Astrocyte (in vitro differentiated cells and primary cell): Measurements from ENCODE around the gene BATF. TPM values are rescaled to one million over a fixed set of nuclear protein-coding genes. Genes with fewer than 3 reads are reported as not detected.

Source experiments
- DNase-seq: peaks from one replicate; pipeline ENCODE4 v3.0.0-alpha.2; 2010; ENCODE audit warnings: low read depth
- FAIRE-seq: peaks from 2 replicates; lab custom pipeline; 2011; peaks lifted over from hg19 to GRCh38; lab: Jason Lieb, UNC
- H2AFZ ChIP-seq: 2 replicates; pipeline ENCODE4 v1.6.0; 2012; ENCODE audit warnings: low read depth, low read length, inconsistent platforms
- H3K27ac ChIP-seq: 2 replicates; pipeline ENCODE4 v1.5.1; 2011; ENCODE audit warnings: low read depth, low read length, inconsistent platforms
- H3K27me3 ChIP-seq: 2 replicates; pipeline ENCODE4 v1.6.0; 2011; ENCODE audit warnings: low read length, inconsistent platforms; ENCODE audit not compliant: insufficient read depth
- H3K36me3 ChIP-seq: 2 replicates; pipeline ENCODE4 v1.5.1; 2011; ENCODE audit warnings: low read length, inconsistent platforms; ENCODE audit not compliant: insufficient read depth
- H3K4me1 ChIP-seq: 2 replicates; pipeline ENCODE4 v1.5.1; 2011; ENCODE audit warnings: low read length, inconsistent platforms; ENCODE audit not compliant: insufficient read depth
- H3K4me2 ChIP-seq: 2 replicates; pipeline ENCODE4 v1.6.0; 2012; ENCODE audit warnings: low read length, inconsistent platforms
- H3K4me3 ChIP-seq: 2 replicates; pipeline ENCODE4 v1.5.1; 2011; ENCODE audit warnings: low read depth, mild to moderate bottlenecking, low read length, inconsistent platforms; ENCODE audit not compliant: insufficient read depth
- H3K79me2 ChIP-seq: 2 replicates; pipeline ENCODE4 v1.6.0; 2012; ENCODE audit warnings: mild to moderate bottlenecking, low read length, inconsistent platforms; ENCODE audit not compliant: insufficient read depth
- H3K9ac ChIP-seq: 2 replicates; pipeline ENCODE4 v1.6.0; 2012; ENCODE audit warnings: mild to moderate bottlenecking, low read length, inconsistent platforms
- H3K9me3 ChIP-seq: 2 replicates; pipeline ENCODE4 v1.5.1; 2012; ENCODE audit warnings: low read depth, mild to moderate bottlenecking, low read length, inconsistent platforms; ENCODE audit not compliant: insufficient read depth
- H4K20me1 ChIP-seq: 2 replicates; pipeline ENCODE4 v1.6.0; 2012; ENCODE audit warnings: low read length, inconsistent platforms; ENCODE audit not compliant: insufficient read depth
- H3K27ac Mint-ChIP-seq: one replicate; pipeline ENCODE4 v1.8.0; 2021; ENCODE audit warnings: mild to moderate bottlenecking, mixed read lengths; ENCODE audit not compliant: unreplicated experiment
- H3K27me3 Mint-ChIP-seq: one replicate; pipeline ENCODE4 v1.8.0; 2021; ENCODE audit warnings: low read depth, mixed read lengths; ENCODE audit not compliant: unreplicated experiment
- H3K36me3 Mint-ChIP-seq: one replicate; pipeline ENCODE4 v1.8.0; 2021; ENCODE audit warnings: low read depth, mixed read lengths; ENCODE audit not compliant: unreplicated experiment
- H3K4me1 Mint-ChIP-seq: one replicate; pipeline ENCODE4 v1.8.0; 2021; ENCODE audit warnings: low read depth, mixed read lengths; ENCODE audit not compliant: unreplicated experiment
- H3K4me3 Mint-ChIP-seq: one replicate; pipeline ENCODE4 v1.8.0; 2021; ENCODE audit warnings: mild to moderate bottlenecking, moderate library complexity, mixed read lengths; ENCODE audit not compliant: unreplicated experiment
- H3K9me3 Mint-ChIP-seq: one replicate; pipeline ENCODE4 v1.8.0; 2021; ENCODE audit warnings: mild to moderate bottlenecking, mixed read lengths; ENCODE audit not compliant: unreplicated experiment
- CTCF ChIP-seq: IDR thresholded peaks from 2 replicates; pipeline ENCODE4 v1.5.1; 2011; ENCODE audit warnings: low read depth, mild to moderate bottlenecking, inconsistent platforms, low read length, moderate library complexity; ENCODE audit not compliant: insufficient read depth
- EZH2 ChIP-seq: IDR thresholded peaks from 2 replicates; pipeline ENCODE4 v1.6.1; 2012; ENCODE audit warnings: mild to moderate bottlenecking, low read length, inconsistent platforms; ENCODE audit not compliant: insufficient read depth
- total RNA-seq: library from RNA; stranded (reverse); gene quantifications from 2 replicates; pipeline ENCODE4 v1.2.1, GENCODE V29; 2021

The BATF gene
- total RNA-seq, 1 donor from 2014 or later, result not detected

- H3K27ac ChIP-seq, result no peak overlapping the region
- peaks cover 15% of the 10 kb centered on the region for H3K27me3 Mint-ChIP-seq
Observed at GRCh38 chr14:75495882-75496281, 26.4 kb upstream of the BATF start.

GRCh38 chr14:75496755-75497154, 25.5 kb upstream of the BATF start:
- DNase-seq (no peak), FAIRE-seq (no peak)
- no peaks in the 10 kb centered on the region for H3K9me3 ChIP-seq
- H3K27me3 ChIP-seq, result no peaks in the 10 kb centered on the region
- no peaks in the 10 kb centered on the region for H3K36me3 ChIP-seq
- no peaks in the 10 kb centered on the region for H3K4me1 ChIP-seq
- no peak overlapping the region for H3K27ac ChIP-seq
- peaks cover 15% of the 10 kb centered on the region for H3K27me3 Mint-ChIP-seq
- TF ChIP-seq CTCF (no peak), EZH2 (no peak)
- no peak overlapping the region for H3K9ac ChIP-seq
- H3K9me3 Mint-ChIP-seq, result peaks cover 10% of the 10 kb centered on the region
- no peak overlapping the region for H2AFZ ChIP-seq
- no peak overlapping the region for H3K4me2 ChIP-seq
- H3K4me1 Mint-ChIP-seq, result peaks cover 4% of the 10 kb centered on the region
- no peak overlapping the region for H3K4me3 Mint-ChIP-seq
- H3K36me3 Mint-ChIP-seq, result peaks cover 2% of the 10 kb centered on the region
- no peaks in the 10 kb centered on the region for H3K79me2 ChIP-seq
- no peak overlapping the region for H3K27ac Mint-ChIP-seq
- no peak overlapping the region for H3K4me3 ChIP-seq
- no peaks in the 10 kb centered on the region for H4K20me1 ChIP-seq

More at GRCh38 chr14:75495882-75496281, 26.4 kb upstream of the BATF start:
- H3K79me2 ChIP-seq, result no peaks in the 10 kb centered on the region
- H3K9me3 Mint-ChIP-seq, result peaks cover 10% of the 10 kb centered on the region
- TF ChIP-seq CTCF (no peak), EZH2 (no peak)
- no peak for FAIRE-seq
- no peak for DNase-seq
- H4K20me1 ChIP-seq, result no peaks in the 10 kb centered on the region
- peaks cover 4% of the 10 kb centered on the region for H3K4me1 Mint-ChIP-seq
- no peaks in the 10 kb centered on the region for H3K9me3 ChIP-seq
- no peak overlapping the region for H2AFZ ChIP-seq
- no peak overlapping the region for H3K4me3 Mint-ChIP-seq
- no peaks in the 10 kb centered on the region for H3K4me1 ChIP-seq
- H3K27ac Mint-ChIP-seq, result no peak overlapping the region
- H3K4me2 ChIP-seq, result no peak overlapping the region
- no peak overlapping the region for H3K9ac ChIP-seq
- H3K36me3 Mint-ChIP-seq, result peaks cover 2% of the 10 kb centered on the region
- no peaks in the 10 kb centered on the region for H3K27me3 ChIP-seq
- H3K4me3 ChIP-seq, result no peak overlapping the region
- no peaks in the 10 kb centered on the region for H3K36me3 ChIP-seq

- no peak for DNase-seq
- no peaks in the 10 kb centered on the region for H3K36me3 ChIP-seq
- no peak overlapping the region for H3K4me3 Mint-ChIP-seq
Observed at GRCh38 chr14:75497191-75497590, 25.1 kb upstream of the BATF start.

More at GRCh38 chr14:75497191-75497590, 25.1 kb upstream of the BATF start:
- no peaks in the 10 kb centered on the region for H4K20me1 ChIP-seq
- no peak overlapping the region for H2AFZ ChIP-seq
- no peak overlapping the region for H3K4me2 ChIP-seq
- TF ChIP-seq EZH2, result no peak
- no peak for TF ChIP-seq CTCF
- peaks cover 2% of the 10 kb centered on the region for H3K36me3 Mint-ChIP-seq
- no peak overlapping the region for H3K27ac Mint-ChIP-seq
- peaks cover 4% of the 10 kb centered on the region for H3K4me1 Mint-ChIP-seq
- H3K9me3 ChIP-seq, result no peaks in the 10 kb centered on the region
- H3K27me3 ChIP-seq, result no peaks in the 10 kb centered on the region
- H3K27me3 Mint-ChIP-seq, result peaks cover 15% of the 10 kb centered on the region
- H3K9me3 Mint-ChIP-seq, result peaks cover 10% of the 10 kb centered on the region
- no peak for FAIRE-seq
- no peak overlapping the region for H3K9ac ChIP-seq
- no peaks in the 10 kb centered on the region for H3K79me2 ChIP-seq
- H3K4me1 ChIP-seq, result no peaks in the 10 kb centered on the region
- no peak overlapping the region for H3K4me3 ChIP-seq
- no peak overlapping the region for H3K27ac ChIP-seq
